HFF-Myc (cell line): ENCODE measurements around the gene TSPAN14.

ENCODE experiments used
- DNase-seq: peaks from one replicate; pipeline ENCODE4 v3.0.0-alpha.2; 2011; ENCODE audit warnings: low read depth; ENCODE audit errors: extremely low read depth
- H3K4me3 ChIP-seq: replicated peaks from 2 replicates; pipeline ENCODE4 v1.5.1; 2011; ENCODE audit warnings: low read depth, mild to moderate bottlenecking, control low read depth, low read length
- TF ChIP-seq, protein P1 (sequence below): IDR thresholded peaks from 2 replicates; pipeline ENCODE4 v1.5.1; 2012; ENCODE audit warnings: mild to moderate bottlenecking, low read depth, low read length, control low read depth; ENCODE audit errors: missing control alignments

Gene TSPAN14

DNA sequence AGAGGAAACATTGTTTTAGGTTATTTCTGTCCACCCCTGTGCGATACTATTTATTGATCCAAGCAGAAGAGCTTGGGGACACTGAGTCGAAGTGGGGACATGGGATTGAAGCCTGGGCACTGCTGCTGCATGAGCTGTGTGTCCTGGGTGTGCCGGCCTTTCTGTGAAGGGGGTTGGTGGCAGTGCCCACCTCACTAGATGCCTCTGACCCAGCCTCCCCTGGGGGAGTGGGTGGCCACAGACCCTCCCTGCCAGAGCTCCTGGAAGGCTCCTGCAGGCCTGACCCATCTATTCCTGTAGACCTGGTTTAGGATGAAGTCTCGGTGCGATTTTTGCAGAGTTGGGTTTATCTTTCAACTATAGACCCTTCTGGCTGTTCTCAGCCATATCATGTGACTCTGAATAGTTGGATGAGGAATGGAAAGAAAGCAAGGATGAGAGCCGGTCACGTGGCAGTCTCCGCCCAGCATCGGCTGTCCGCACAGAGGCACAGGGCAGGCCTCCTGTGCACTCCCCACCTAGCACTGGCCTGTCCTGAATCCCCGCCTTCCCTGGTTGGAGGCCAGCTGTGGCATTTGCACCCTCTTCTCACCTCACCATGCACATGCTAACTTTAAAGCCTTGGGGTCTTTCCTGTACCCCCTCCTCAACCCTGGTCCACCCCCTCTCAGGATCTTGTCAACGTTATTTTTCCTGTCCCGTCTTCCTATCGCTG, 66.0 kb downstream of the TSPAN14 start:
- no peak for DNase-seq
- TF ChIP-seq, protein P1, sequence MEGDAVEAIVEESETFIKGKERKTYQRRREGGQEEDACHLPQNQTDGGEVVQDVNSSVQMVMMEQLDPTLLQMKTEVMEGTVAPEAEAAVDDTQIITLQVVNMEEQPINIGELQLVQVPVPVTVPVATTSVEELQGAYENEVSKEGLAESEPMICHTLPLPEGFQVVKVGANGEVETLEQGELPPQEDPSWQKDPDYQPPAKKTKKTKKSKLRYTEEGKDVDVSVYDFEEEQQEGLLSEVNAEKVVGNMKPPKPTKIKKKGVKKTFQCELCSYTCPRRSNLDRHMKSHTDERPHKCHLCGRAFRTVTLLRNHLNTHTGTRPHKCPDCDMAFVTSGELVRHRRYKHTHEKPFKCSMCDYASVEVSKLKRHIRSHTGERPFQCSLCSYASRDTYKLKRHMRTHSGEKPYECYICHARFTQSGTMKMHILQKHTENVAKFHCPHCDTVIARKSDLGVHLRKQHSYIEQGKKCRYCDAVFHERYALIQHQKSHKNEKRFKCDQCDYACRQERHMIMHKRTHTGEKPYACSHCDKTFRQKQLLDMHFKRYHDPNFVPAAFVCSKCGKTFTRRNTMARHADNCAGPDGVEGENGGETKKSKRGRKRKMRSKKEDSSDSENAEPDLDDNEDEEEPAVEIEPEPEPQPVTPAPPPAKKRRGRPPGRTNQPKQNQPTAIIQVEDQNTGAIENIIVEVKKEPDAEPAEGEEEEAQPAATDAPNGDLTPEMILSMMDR, result no peak
- no peak overlapping the region for H3K4me3 ChIP-seq

DNA sequence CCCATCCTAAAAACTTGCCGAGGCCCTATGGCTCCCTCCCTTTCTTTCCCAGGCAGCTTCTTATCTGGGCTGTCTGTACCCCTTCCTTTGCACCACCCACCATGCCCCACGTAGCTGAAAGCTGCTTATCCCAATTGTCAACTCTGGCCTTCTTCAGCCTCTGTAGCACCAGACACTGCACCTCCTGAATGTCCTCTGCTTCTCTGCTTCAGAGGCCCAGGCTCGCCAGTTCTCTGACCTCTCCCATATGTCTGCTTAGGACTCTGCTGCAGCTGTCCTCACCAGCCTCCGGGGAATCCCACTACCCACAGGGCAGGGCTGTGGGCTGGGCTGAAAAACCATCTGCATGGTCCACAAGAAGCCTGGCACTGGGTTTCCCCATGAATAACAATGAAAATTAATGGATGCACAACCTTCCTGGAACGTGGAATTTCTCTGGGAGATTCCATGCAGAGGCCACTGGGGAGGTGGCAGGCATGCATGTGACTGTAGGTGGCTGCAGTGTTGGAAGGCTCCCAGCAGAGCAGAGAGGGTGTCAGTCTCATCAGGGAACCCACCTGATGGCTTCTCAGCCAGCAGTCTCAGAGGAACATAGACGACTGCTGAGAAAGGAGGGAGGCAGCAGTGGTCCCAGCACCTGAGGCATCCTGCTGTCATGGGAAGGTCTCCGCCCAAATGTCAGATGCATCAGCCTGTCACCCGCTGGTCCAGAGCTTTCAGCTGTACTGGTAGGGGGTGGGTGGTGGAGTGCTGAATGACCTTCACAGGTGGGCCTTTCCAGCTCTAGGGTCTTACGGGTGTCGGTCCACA, 66.8 kb downstream of the TSPAN14 start:
- TF ChIP-seq, protein P1, result no peak
- no peak for DNase-seq
- no peak overlapping the region for H3K4me3 ChIP-seq

DNA sequence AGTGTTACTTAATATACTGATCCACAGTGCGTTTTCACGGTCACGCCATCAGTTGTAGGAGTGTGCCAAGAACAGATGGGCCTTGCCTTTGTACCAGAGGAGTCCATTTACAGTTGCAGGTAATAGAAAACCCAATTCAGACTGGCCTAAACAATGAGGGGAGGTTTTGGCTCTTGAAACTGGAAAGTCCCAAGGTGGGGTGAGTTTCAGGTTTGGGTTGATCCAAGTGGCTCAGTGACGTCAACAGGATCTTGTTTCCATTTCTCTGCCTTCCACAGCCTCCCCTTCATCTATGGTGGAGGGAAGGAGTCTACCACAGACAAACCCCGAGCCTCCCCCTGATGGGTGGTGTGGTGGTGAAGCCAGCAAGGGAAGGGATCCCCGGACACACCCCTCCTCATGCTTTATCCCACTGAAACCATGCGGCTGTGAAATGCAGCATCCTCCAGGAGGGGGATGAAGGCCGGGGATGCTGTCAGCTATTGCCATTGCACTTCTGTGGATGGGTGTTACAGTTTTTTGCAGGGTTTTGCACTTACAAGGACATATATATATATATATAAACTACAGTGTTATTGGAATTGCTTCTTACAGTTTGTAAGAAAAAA, 68.8 kb downstream of the TSPAN14 start:
- H3K4me3 ChIP-seq, result no peak overlapping the region
- no peak for DNase-seq
- TF ChIP-seq, protein P1, result no peak

DNA sequence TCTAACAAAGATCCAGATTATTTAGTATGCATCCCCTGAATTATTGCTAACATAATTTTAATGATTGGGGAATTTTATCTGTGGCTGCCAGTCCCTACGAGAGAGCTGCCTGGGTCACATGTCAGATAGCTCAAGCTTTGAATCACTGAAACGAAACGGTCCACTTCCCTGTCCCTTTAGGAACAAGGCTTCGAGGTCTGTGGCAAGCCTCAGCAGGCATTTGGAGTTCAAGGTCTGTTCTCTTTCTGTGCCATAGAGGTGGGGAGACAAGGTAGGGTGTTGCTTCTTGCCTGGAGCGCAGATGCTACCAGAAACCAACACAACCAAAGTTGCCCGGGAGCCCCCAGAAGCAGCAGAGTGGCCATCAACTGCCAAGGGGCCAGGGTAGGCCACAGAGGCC, 69.7 kb downstream of the TSPAN14 start:
- TF ChIP-seq, protein P1, result no peak
- no peak for DNase-seq
- no peak overlapping the region for H3K4me3 ChIP-seq

DNA sequence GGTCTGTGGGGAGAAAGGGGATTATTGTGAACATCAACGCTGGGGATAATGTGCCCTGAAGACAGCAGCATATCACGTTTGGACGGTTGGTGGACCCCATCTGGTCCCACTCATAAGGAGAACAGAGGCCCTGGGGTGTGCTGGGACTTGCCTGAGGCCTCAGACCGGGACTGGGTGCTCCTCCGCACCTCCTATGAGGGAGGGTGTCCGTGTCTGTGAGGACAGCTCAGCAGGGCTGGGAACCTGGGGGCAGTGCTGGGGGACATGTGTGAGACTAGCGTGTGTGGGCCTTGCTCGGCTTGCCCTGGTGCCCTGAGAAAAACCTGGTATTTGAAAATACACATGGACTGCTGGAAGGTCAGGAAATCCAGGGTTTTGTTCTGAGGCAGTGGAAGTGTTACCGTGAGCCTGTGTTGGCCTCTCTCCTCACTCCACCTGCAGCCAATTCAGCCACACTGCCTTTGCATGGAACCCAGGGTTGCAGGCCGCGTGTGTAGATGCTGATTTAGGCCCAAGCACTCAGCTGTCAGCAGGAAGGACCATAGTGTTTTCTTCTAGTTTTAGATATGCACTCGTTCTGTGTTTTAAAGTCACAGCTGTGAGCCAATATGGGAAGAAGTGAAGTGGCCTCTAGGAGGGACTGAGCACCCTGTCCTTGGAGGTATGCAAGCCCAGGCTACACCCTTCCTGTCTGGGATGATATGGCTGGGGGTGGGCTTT, 70.2 kb downstream of the TSPAN14 start:
- no peak overlapping the region for H3K4me3 ChIP-seq
- TF ChIP-seq, protein P1, result no peak
- DNase-seq, result no peak

DNA sequence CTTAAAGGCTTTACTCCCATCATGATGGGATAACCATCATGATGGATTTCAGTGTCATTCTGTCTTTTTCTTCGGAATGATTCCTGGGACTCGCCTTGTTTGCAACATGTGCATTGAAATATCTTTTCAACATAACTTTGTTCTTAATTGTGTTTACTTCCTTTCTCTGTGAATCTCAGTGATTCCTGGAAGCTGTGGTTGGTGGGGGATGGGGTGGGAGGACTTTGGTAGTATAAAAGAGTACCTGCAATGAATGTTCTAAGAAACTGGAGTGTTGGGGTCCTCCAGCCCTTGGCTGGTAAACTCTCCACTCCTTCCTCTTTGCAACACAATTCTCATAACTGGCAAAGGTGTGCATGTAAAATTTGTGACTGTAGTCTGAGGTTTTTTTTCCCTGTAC, 72.1 kb downstream of the TSPAN14 start:
- no peak overlapping the region for H3K4me3 ChIP-seq
- TF ChIP-seq, protein P1, result no peak
- no peak for DNase-seq
